ENCODE measurements around the gene CALML5.

GRCh38 chr10:5458425-5458824, 40.9 kb downstream of the CALML5 start:
- TF ChIP-seq EZH2 (IDR thresholded peaks at IDR 0.05; ENCODE audit: insufficient read depth, poor library complexity, severe bottlenecking) (no peak), EZH2phosphoT487 (IDR thresholded peaks at IDR 0.05; ENCODE audit: insufficient read depth, low read depth) (no peak)
